Tibial nerve (tissue), 4 donors: ENCODE measurements around the gene KCNIP3. TPM values are rescaled to one million over a fixed set of nuclear protein-coding genes. Genes with fewer than 3 reads are reported as not detected.

Experiments
- DNase-seq, 2 donors: peaks; one replicate each; pipeline ENCODE4 v3.0.0-alpha.2; 2019; ENCODE audit warnings: low spot score in 2 of 2
- H3K27ac ChIP-seq, 4 donors: fragments of 200-600 bp; sonication (generic) in 3 of 4; one replicate each; pipeline ENCODE4 v1.5.1; 2017 to 2019; ENCODE audit warnings: mild to moderate bottlenecking in 1 of 4
- H3K27me3 ChIP-seq, 2 donors: fragments of 200-600 bp; sonication (generic) in 1 of 2; one replicate each; pipeline versions ENCODE4 v1.5.1 to v1.6.0; 2017 to 2019
- H3K36me3 ChIP-seq, 3 donors: fragments of 200-600 bp; sonication (generic); one replicate each; pipeline ENCODE4 v1.5.1; 2018 to 2019
- H3K4me1 ChIP-seq, 4 donors: fragments of 200-600 bp; sonication (generic) in 3 of 4; one replicate each; pipeline ENCODE4 v1.5.1; 2017 to 2019
- H3K4me3 ChIP-seq, 4 donors: fragments of 200-600 bp; sonication (generic) in 3 of 4; one replicate each; pipeline ENCODE4 v1.5.1; 2017 to 2019; ENCODE audit warnings: mild to moderate bottlenecking in 1 of 4, moderate library complexity in 1 of 4
- H3K9me3 ChIP-seq, 4 donors: fragments of 200-600 bp; sonication (generic) in 3 of 4; one replicate each; pipeline ENCODE4 v1.5.1; 2017 to 2019
- CTCF ChIP-seq, 5 experiments: fragments of 200-600 bp in 3 of 5; fragments of 450-650 bp in 2 of 5; sonication (generic) in 3 of 5; IDR thresholded peaks; one replicate each; pipeline ENCODE4 v1.5.1; 2016 to 2019; ENCODE audit warnings: antibody characterized with exemption in 5 of 5, mild to moderate bottlenecking in 3 of 5, moderate library complexity in 2 of 5
- EP300 ChIP-seq, 2 donors: sonication (generic); formaldehyde crosslinking; IDR thresholded peaks; one replicate each; pipeline ENCODE4 v1.6.1; 2017; ENCODE audit warnings: antibody characterized with exemption in 2 of 2, mild to moderate bottlenecking in 1 of 2
- POLR2A ChIP-seq, 2 donors: fragments of 450-650 bp; IDR thresholded peaks; one replicate each; pipeline ENCODE4 v1.6.1; 2017; ENCODE audit warnings: antibody characterized with exemption in 2 of 2, mild to moderate bottlenecking in 2 of 2, moderate library complexity in 2 of 2
- WGBS, 2 donors: methylation state at CpG; one replicate each; pipeline ENCODE4 v1.1.5; 2018; 5-methylcytosine and 5-hydroxymethylcytosine counted together
- total RNA-seq, 4 donors: library from RNA; depleted of rRNA; stranded (reverse); fragments of >200 nt; gene quantifications; one replicate each; pipeline ENCODE4 v1.1.0, GENCODE V29; 2016

KCNIP3 gene
- total RNA-seq, 4 donors from 2014 or later, result 35.1 to 90.8 (median 50.2) TPM

- Histone ChIP-seq H3K36me3 (no peaks in the 10 kb centered on the region), H3K4me3 (no peak overlapping the region), H3K9me3 (no peaks in the 10 kb centered on the region), H3K27ac (no peak overlapping the region), H3K4me1 (no peaks in the 10 kb centered on the region), H3K27me3 (no peaks in the 10 kb centered on the region)
- DNase-seq, result no peak
- TF ChIP-seq POLR2A (IDR thresholded peaks at IDR 0.05) (no peak), CTCF (IDR thresholded peaks at IDR 0.05) (no peak), EP300 (IDR thresholded peaks at IDR 0.05) (no peak)
- WGBS, 2 donors, result 90 to 92% methylated on average over 30 of the region's 30 CpGs
Measured at GRCh38 chr2:95326433-95327140, 29.4 kb downstream of the KCNIP3 start.

GRCh38 chr2:95327861-95328260 lies 30.7 kb downstream of the KCNIP3 start:
- WGBS, 2 donors, result 65 to 70% methylated on average over 4 of the region's 7 CpGs

GRCh38 chr2:95328358-95329125 lies 31.4 kb downstream of the KCNIP3 start:
- H3K27me3 ChIP-seq, result no peaks in the 10 kb centered on the region
- H3K36me3 ChIP-seq, result no peaks in the 10 kb centered on the region
- no peak for DNase-seq
- TF ChIP-seq EP300 (IDR thresholded peaks at IDR 0.05) (no peak), POLR2A (IDR thresholded peaks at IDR 0.05) (no peak), CTCF (IDR thresholded peaks at IDR 0.05) (no peak)
- H3K4me3 ChIP-seq, result no peak overlapping the region
- no peaks in the 10 kb centered on the region for H3K4me1 ChIP-seq
- H3K27ac ChIP-seq, result no peak overlapping the region
- H3K9me3 ChIP-seq, result no peaks in the 10 kb centered on the region
- WGBS, 2 donors, result 45 to 56% methylated on average over 6 to 10 of the region's 15 CpGs

More at GRCh38 chr2:95327861-95328260, 30.7 kb downstream of the KCNIP3 start:
- H3K4me3 ChIP-seq, result no peak overlapping the region
- no peaks in the 10 kb centered on the region for H3K9me3 ChIP-seq
- TF ChIP-seq CTCF (IDR thresholded peaks at IDR 0.05), result no peak
- TF ChIP-seq POLR2A (IDR thresholded peaks at IDR 0.05), result no peak
- no peak for TF ChIP-seq EP300 (IDR thresholded peaks at IDR 0.05)
- H3K27ac ChIP-seq, result no peak overlapping the region
- H3K36me3 ChIP-seq, result no peaks in the 10 kb centered on the region
- no peaks in the 10 kb centered on the region for H3K4me1 ChIP-seq
- H3K27me3 ChIP-seq, result no peaks in the 10 kb centered on the region
- no peak for DNase-seq

- TF ChIP-seq POLR2A (IDR thresholded peaks at IDR 0.05), result no peak
- no peak for TF ChIP-seq CTCF (IDR thresholded peaks at IDR 0.05)
- TF ChIP-seq EP300 (IDR thresholded peaks at IDR 0.05), result no peak
- Histone ChIP-seq H3K27me3 (no peaks in the 10 kb centered on the region), H3K36me3 (no peaks in the 10 kb centered on the region), H3K9me3 (no peaks in the 10 kb centered on the region), H3K27ac (no peak overlapping the region), H3K4me3 (no peak overlapping the region), H3K4me1 (no peaks in the 10 kb centered on the region)
- DNase-seq, result no peak
- 85 to 93% methylated on average over 13 to 14 of the region's 14 CpGs for WGBS, 2 donors
Measured at GRCh38 chr2:95329401-95329800, 32.3 kb downstream of the KCNIP3 start.
